WTC11 (cell line): ENCODE results near the gene PLEKHM3.

Experiments used
- ATF3 ChIP-seq: sonication (generic); formaldehyde crosslinking; conservative IDR thresholded peaks from 2 replicates; pipeline ENCODE4 v1.8.1; 2022; ENCODE audit warnings: mild to moderate bottlenecking, missing genetic modification reagents
- CTCF ChIP-seq: fragments of 200-600 bp; IDR thresholded peaks from 2 replicates; pipeline ENCODE4 v1.8.0; 2022; ENCODE audit warnings: antibody characterized with exemption
- E2F1 ChIP-seq: sonication (generic); formaldehyde crosslinking; IDR thresholded peaks from 2 replicates; pipeline ENCODE4 v1.8.0; 2022; ENCODE audit warnings: mild to moderate bottlenecking, missing genetic modification reagents
- ESRRA ChIP-seq: sonication (generic); formaldehyde crosslinking; IDR thresholded peaks from 2 replicates; pipeline ENCODE4 v1.8.1; 2022; ENCODE audit warnings: mild to moderate bottlenecking, missing genetic modification reagents, borderline replicate concordance
- PRDM15 ChIP-seq: sonication (generic); formaldehyde crosslinking; IDR thresholded peaks from 2 replicates; pipeline ENCODE4 v1.8.0; 2022; ENCODE audit warnings: missing genetic modification reagents
- TF ChIP-seq, protein P1 (sequence below): sonication (generic); formaldehyde crosslinking; IDR thresholded peaks from 2 replicates; pipeline ENCODE4 v1.8.1; 2023; ENCODE audit warnings: mild to moderate bottlenecking, missing genetic modification reagents

- TF ChIP-seq CTCF (no peak), ESRRA (CRISPR knock-in tag) (no peak), E2F1 (no peak), PRDM15 (no peak), ATF3 (CRISPR knock-in tag) (no peak)
- TF ChIP-seq, protein P1, sequence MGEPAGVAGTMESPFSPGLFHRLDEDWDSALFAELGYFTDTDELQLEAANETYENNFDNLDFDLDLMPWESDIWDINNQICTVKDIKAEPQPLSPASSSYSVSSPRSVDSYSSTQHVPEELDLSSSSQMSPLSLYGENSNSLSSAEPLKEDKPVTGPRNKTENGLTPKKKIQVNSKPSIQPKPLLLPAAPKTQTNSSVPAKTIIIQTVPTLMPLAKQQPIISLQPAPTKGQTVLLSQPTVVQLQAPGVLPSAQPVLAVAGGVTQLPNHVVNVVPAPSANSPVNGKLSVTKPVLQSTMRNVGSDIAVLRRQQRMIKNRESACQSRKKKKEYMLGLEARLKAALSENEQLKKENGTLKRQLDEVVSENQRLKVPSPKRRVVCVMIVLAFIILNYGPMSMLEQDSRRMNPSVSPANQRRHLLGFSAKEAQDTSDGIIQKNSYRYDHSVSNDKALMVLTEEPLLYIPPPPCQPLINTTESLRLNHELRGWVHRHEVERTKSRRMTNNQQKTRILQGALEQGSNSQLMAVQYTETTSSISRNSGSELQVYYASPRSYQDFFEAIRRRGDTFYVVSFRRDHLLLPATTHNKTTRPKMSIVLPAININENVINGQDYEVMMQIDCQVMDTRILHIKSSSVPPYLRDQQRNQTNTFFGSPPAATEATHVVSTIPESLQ (CRISPR knock-in tag) = no peak
Measured at GRCh38 chr2:207995887-207996286, 29.4 kb downstream of the PLEKHM3 start.
